ENCODE measurements around the gene PLA2G3.

Gene PLA2G3

GRCh38 chr22:31148488-31148887, 8.2 kb upstream of the PLA2G3 start:
- DNase-seq (ENCODE audit: low read depth) = no peak
- TF ChIP-seq CTCF (IDR thresholded peaks at IDR 0.05; ENCODE audit: low read depth, low read length, missing control alignments) = no peak

GRCh38 chr22:31144223-31144622, 3.9 kb upstream of the PLA2G3 start:
- TF ChIP-seq CTCF (IDR thresholded peaks at IDR 0.05; ENCODE audit: low read depth, low read length, missing control alignments) = no peak
- DNase-seq (ENCODE audit: low read depth) = no peak
- no peak overlapping the region for H3K4me3 ChIP-seq (ENCODE audit: low read depth, low read length)

More at GRCh38 chr22:31148488-31148887, 8.2 kb upstream of the PLA2G3 start:
- no peak overlapping the region for H3K4me3 ChIP-seq (ENCODE audit: low read depth, low read length)

- DNase-seq (ENCODE audit: low read depth) = no peak
- TF ChIP-seq CTCF (IDR thresholded peaks at IDR 0.05; ENCODE audit: low read depth, low read length, missing control alignments) = no peak
- H3K4me3 ChIP-seq (ENCODE audit: low read depth, low read length) = no peak overlapping the region
These were observed 3.2 kb upstream of the PLA2G3 start for GRCh38 chr22:31143537-31143936.

- TF ChIP-seq CTCF (IDR thresholded peaks at IDR 0.05; ENCODE audit: low read depth, low read length, missing control alignments) = no peak
- DNase-seq (ENCODE audit: low read depth) = no peak
These were observed 2.7 kb upstream of the PLA2G3 start for GRCh38 chr22:31143038-31143437.

GRCh38 chr22:31142285-31142684, 2.0 kb upstream of the PLA2G3 start:
- no peak for DNase-seq (ENCODE audit: low read depth)
- no peak for TF ChIP-seq CTCF (IDR thresholded peaks at IDR 0.05; ENCODE audit: low read depth, low read length, missing control alignments)

More at GRCh38 chr22:31143038-31143437, 2.7 kb upstream of the PLA2G3 start:
- H3K4me3 ChIP-seq (ENCODE audit: low read depth, low read length) = no peak overlapping the region

GRCh38 chr22:31141551-31141950, 1.2 kb upstream of the PLA2G3 start:
- H3K4me3 ChIP-seq (ENCODE audit: low read depth, low read length) = no peak overlapping the region
- no peak for DNase-seq (ENCODE audit: low read depth)
- TF ChIP-seq CTCF (IDR thresholded peaks at IDR 0.05; ENCODE audit: low read depth, low read length, missing control alignments) = no peak

More at GRCh38 chr22:31142285-31142684, 2.0 kb upstream of the PLA2G3 start:
- no peak overlapping the region for H3K4me3 ChIP-seq (ENCODE audit: low read depth, low read length)

GRCh38 chr22:31140746-31141145, 438 bp upstream of the PLA2G3 start:
- no peak overlapping the region for H3K4me3 ChIP-seq (ENCODE audit: low read depth, low read length)
- TF ChIP-seq CTCF (IDR thresholded peaks at IDR 0.05; ENCODE audit: low read depth, low read length, missing control alignments) = no peak
- DNase-seq (ENCODE audit: low read depth) = no peak

All from GM12864 (cell line).